HS-27A (cell line): ENCODE measurements around the gene CCR7.
"Not testable (repeated sequence)": the region's sequence is repeated elsewhere in the genome, so short reads cannot be mapped to it uniquely, and the experiment has no call there.

Experiments
- DNase-seq: peaks from one replicate; pipeline ENCODE4 v3.0.0-alpha.2; 2012; ENCODE audit warnings: low read depth, missing footprints

Gene CCR7

GRCh38 chr17:40551091-40551878 is 14.0 kb downstream of the CCR7 start:
- DNase-seq: peak; percentile 58

GRCh38 chr17:40550608-40551007 is 14.7 kb downstream of the CCR7 start:
- DNase-seq: no peak

- peak; percentile 34 for DNase-seq
These were observed 16.1 kb downstream of the CCR7 start for GRCh38 chr17:40548982-40549685.

- DNase-seq: no peak
These were observed 16.7 kb downstream of the CCR7 start for GRCh38 chr17:40548491-40548981.

GRCh38 chr17:40547785-40548478 is 17.3 kb downstream of the CCR7 start:
- DNase-seq: no peak

GRCh38 chr17:40547079-40547784 is 18.0 kb downstream of the CCR7 start:
- DNase-seq: no peak

- not testable (repeated sequence) for DNase-seq
These were observed 18.8 kb downstream of the CCR7 start for GRCh38 chr17:40546497-40546896.

- no peak for DNase-seq
These were observed 19.6 kb downstream of the CCR7 start for GRCh38 chr17:40545660-40546059.

GRCh38 chr17:40542558-40543411 is 22.5 kb downstream of the CCR7 start:
- DNase-seq: no peak

GRCh38 chr17:40541873-40542557 is 23.3 kb downstream of the CCR7 start:
- no peak for DNase-seq

- DNase-seq: no peak
These were observed 24.0 kb downstream of the CCR7 start for GRCh38 chr17:40541060-40541872.

- no peak for DNase-seq
These were observed 24.8 kb downstream of the CCR7 start for GRCh38 chr17:40540448-40540847.

GRCh38 chr17:40539711-40540411 is 25.4 kb downstream of the CCR7 start:
- no peak for DNase-seq

- no peak for DNase-seq
These were observed 26.2 kb downstream of the CCR7 start for GRCh38 chr17:40538936-40539705.

GRCh38 chr17:40538019-40538935 is 27.0 kb downstream of the CCR7 start:
- no peak for DNase-seq

GRCh38 chr17:40536295-40537171 is 28.7 kb downstream of the CCR7 start:
- DNase-seq: no peak
